SIG-M5 (cell line): ENCODE results near the gene SLC39A6.
"Not testable (repeated sequence)": the region's sequence is repeated elsewhere in the genome, so short reads cannot be mapped to it uniquely, and the experiment has no call there.

ENCODE experiments used
- DNase-seq: peaks from one replicate; lab custom pipeline; 2025; lab: John Stamatoyannopoulos, UW

The SLC39A6 gene

DNA sequence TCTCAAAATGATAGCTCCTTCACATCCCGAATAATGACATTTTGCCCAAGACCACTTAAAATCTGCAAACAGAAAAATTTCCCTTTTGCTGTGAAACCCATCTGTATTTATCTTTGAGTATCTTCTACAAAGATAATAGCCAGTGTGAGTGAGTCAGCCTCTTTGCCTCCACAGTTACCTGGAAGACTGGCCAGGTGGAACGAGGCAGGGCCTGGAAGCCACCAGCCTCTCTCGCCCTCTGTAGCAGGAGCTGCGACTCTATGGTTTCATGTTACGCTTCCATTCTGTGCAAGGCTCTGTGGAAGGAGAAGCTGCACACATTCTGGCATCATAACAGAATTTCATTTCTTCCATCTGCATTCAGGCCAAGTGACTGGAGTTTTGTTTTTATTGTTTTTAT is 10.1 kb upstream of the SLC39A6 start:
- no peak for DNase-seq

DNA sequence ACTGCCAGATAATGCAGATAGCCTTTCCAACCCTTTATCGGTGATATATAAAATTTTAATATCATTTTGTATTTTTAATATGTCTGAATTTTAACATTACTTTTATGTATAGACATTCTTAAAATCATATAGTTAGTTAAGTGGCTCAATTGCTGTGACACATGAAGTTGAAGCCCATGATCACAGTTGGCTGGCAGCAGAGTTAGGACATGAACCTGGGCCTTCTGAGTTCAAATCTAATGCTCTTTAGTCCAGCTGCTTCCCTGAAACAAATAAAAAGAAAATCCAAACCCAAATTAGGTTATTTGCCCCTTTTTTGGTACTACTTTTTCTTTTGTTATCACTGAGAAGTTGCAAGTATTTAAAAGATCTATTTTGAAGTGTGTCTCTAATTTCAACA is 6.1 kb upstream of the SLC39A6 start:
- no peak for DNase-seq

DNA sequence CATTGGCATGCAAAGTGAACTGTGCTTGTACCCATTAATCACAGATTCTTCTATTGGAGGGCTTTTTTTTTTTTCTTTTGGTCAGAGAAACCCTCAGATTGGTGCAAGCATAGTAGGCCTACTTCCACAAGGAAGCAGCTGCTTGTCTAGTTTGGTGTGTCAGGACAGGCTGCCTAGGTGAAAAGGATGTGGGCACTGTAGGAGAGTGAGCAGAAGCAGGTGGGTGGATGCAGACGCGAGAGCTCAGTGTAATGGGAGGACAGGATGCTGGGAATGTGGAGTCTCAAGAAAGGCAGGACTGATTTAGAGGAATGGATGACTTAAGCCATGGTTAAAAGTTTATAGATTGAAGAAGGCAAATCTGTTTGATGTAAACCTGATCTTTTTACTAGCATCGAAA is 3.6 kb upstream of the SLC39A6 start:
- DNase-seq, result no peak

DNA sequence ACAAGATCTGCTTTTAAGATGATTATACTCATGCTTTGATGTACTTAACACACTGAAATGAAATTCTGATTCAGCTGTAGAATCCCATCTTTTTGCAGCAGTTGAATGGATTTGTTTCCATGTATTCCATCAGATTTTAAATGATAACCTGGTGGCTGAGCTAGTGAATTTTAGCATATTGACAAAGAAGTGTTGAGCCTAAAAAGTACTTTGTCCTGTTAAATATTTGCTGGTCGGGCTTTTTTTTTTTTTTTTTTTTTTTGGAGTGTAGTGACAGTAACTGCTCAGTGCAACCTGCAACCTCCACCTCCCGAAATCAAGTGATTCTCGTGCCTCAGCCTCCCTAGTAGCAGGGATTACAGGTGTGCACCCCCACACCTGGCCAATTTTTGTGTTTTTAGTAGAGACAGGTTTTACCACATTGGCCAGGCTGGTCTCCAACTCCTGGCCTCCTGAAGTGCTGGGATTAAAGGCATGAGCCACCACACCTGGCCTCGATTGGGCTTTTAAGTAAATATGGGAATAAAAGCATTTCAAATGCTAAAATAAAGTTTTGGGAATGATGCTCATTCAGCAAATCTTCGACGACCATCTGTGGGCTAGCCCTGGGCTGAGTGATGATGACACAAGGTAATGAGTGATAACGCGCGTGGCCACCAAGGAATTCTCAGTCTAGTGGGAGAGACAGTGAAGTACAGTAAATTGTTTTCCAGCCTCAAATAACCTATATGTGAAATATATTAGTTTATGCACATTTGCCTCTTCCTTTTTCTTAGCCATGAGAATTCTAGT is 2.7 kb upstream of the SLC39A6 start:
- DNase-seq, result no peak

DNA sequence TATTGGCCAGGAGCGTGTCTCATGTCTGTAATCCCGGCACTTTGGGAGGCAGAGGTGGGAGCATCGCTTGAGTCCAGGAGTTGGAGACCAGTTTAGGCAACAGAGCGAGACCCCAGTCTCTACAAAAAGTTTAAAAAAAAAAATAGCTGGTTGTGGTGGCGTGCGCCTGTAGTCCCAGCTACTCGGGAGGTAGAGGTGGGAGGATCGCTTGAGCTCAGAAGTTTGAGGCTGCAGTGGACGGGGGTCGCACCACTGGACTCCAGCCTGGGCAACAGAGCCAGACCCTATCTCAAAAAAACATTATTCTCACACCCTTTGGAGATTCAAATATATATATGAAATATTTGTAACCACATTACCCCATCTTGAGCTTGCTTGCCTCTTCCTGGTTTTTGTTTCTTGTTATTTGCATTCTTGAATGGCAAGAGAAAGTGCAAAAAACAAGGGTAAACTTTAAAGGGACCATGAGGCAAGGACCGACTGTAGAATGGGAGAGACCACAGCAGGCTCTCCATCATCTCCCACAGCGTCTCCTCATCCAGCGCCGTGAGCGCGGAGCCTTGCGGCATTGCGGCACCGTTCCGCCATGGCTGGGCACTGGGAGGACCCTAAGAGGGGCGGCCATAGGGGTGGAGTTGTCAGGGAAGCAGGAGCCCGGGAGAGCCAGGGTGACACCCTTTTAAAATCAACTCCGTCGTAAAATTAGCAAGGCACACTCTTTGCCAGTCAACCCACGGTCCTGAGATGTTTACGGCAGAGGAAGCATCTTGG is 1.9 kb upstream of the SLC39A6 start:
- DNase-seq, result no peak

DNA sequence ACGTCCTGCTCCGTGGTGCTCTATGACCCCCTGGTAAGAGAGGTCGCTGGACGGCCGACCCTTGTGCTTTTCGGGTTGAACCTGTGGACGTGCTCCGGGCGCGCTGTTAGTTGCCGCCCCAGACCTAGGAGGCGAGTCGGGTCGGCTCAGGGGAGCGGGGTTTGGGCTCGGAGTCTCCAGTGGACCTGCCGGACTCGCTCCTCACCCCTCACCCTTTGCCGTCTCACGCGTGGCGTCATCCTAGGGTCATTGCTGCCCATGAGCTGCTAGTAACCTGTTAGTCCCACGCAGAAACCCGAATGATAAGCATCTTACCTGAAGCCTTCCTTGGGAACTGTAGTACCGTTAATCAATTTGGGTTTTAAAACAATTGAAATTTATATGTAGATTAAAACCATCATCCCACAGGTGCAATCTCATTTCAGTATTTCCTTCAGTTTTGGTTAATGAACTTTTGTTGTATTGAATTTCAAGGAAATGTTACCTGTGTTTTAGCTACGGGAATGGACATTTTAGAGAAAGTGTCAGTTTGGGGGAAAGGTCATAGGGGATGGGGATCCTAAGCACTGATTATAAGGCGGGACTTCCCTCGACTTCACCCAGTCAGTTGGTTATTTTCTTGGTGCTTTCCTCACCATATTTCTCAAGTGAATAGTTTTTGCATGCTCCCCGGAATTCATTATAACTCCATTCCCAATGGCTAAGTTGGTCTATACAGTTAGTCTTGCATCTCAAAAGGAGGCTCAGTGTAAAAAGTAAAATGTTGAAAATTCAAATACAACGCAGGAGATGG is 1.1 kb upstream of the SLC39A6 start:
- DNase-seq, result no peak

DNA sequence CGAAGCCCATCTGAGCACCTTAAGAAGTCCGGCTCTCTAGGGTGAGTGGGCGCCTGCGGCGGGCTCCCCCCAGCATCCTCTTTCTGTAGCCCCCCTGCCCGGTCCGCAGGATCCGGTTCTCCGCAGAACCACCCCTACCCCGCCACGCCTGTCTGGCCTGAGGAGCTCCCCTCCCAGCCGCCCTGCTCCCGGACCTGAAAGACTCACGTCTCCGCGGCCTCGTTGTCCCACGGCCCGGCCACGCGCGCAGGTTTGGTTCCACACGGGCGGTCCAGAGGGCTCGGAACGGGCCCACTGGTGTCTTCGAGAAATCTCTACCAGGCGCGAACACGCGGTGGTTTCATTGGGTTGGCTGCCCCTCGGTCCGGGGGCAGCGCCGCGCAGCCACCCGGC is 237 bp downstream of the SLC39A6 start:
- DNase-seq, result no peak

DNA sequence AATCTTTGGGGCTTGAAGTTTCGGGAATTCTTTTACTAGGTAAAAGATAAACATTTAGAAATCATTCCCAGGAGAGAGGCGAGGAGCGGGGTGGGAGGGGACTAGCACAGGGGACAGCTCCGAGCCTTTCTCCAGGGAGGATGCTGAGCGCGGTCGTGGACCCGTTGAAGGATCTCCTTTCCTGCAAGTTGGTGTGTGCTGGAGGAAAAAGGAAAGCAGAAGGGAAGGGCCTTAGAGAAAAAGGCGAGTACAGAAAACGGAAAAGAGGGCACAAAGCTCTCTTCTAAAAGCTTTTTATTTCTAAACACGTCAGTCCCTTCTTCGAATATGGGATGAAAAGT is 640 bp downstream of the SLC39A6 start:
- DNase-seq, result no peak

DNA sequence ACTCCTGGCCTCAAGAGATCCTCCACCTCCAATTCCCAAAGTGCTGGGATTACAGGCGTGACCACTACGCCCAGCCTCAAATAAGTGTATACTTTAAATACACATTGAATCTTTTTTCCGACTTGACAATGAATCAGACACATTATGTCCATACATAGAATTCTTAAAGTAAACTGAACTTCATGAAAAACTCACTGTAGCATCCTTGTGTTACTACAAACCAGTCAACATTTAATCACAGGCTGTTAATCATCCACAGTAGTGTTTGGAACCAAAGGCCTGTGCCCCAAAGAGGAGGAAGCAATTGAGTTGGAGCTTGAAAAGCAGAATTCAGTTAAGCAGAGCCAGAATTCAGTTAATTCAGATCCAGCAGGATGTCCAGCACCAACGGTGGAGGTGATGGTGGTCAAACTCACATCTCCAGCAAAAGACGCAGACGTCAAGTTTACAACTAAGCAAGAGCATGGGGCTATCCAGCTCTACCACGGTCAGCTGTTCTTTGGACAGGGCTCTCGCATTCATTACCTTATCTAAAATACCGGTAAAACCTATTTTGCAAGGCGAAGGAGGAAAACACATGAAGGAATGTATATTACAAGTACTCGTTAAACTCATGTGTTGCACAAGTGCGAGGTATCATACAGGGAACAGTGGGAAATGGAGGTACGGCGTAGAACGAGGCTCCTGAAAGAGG is 1.2 kb downstream of the SLC39A6 start:
- DNase-seq, result no peak

DNA sequence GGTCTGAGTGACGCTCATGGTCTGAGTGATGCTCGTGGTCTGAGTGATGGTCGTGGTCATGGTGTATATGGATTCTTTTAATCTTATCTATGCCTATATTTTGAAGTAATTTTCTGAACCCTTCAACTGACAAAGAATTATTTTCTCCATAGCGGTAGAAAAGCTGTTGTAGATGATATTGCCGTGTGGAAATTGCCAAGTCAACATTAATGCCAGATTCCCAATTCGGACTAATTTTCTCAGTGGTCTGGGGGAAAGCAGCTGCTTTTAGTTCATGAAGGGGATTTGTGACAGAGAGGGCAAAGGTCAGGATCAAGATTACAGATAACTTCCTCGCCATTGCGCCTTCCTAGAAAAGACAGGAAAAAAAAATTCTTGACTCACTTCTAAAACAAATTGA is 2.5 kb downstream of the SLC39A6 start:
- DNase-seq, result no peak

DNA sequence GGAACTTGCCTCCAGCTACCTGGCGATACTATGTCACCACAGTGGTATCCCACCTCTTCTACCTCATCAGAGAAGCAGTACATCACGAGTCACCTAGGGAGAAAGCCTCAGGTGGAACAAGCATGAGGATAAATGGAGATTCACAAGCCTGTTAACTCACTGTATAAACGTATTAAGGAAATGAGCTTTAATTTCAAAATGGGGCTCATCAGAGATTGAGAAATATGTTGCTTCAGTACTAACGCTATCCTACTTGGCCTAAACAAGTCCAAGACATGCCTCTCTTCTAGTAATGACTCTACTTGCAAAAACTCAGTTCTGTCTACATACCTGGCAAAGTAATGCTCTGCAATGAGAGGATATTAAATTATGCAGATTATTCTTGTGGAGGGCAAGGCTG is 4.3 kb downstream of the SLC39A6 start:
- DNase-seq, result no peak

DNA sequence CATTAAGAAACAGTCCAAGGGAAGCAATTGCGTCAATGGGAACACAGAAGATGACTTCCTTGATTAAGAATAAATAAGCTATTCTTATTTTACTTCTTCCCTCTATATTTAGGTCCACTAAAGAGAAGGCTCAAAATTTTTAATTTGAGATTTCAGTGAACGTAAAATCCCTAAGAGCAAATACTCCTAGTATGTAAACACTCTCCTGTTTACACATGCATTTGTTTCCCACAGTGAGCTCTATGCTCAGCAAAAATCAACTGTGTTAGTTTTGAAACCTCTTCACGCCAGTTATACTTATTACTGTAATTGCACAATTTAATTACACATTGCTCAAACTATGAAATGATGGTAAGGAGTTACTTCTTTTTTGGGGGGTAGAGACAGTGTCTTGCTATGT is 8.8 kb downstream of the SLC39A6 start:
- DNase-seq, result no peak

DNA sequence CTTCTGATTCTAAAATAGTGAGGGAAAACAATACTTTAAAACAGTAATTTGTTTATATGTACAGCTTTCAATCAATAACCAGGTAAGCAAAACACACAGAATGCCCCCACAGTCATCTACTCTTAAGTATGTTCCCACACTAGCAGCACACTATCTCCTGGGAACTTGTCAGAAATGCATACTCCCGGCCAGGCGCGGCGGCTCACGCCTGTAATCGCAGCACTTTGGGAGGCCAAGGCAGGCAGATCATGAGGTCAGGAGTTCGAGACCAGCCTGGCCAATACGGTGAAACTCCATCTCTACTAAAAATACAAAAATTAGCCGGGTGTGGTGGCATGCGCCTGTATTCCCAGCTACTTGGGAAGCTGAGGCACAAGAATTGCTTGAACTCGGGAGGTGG is 12.4 kb downstream of the SLC39A6 start:
- DNase-seq, result not testable (repeated sequence)

DNA sequence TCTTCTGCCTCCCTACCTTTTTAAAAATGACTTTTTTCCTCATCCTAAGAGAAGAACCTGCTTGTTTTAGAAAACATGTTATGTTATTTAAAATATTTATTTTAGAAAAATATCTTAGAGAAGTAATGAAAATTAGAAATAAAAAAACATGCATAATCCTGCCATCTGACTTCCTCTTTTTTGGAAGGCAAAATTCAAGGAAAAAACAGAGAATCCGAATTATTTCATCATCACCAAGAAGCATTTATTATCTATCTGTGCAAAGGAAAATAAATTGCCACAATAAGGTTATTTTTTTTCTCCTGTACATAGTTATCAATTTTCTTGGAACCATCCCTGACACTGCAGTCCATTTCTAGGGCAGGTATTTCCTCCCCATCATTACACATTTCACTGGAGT is 14.4 kb downstream of the SLC39A6 start:
- no peak for DNase-seq

DNA sequence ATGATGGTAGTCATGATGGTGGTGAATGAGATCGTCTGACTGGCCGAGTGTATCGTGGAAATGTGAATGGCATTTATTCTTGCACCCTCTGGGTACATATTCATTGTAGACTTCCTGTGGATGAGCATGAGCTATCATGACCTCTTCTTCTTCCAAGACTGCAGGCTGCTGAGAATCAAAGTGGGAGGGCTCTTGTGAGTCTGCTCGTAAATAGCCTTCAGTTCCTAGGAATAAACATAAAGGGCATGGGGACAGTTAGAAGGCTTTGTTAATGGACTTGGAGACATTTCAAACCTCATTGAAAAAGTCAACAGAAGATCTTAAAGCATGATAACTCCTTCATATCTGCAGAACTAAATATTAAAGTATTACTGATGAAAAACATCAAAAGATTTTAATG is 14.9 kb downstream of the SLC39A6 start:
- DNase-seq, result no peak

DNA sequence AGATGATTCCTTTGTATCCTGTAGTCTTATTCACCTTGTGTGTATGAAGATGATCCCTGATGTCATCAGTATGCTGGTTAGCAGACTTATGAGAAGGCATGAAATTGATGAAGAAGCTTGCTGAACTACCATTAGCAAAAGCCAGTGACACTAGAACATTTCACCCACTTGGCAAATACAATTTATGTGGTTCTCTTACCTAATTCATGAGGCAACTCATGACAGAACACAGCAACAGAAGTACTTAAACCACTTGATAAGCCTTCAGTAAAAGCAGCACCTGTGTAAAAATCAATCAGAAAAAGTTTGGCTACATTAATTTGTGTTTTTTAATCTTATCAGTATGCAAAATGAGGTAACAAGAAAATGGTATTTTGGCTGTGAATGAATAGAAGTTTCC is 16.8 kb downstream of the SLC39A6 start:
- no peak for DNase-seq

DNA sequence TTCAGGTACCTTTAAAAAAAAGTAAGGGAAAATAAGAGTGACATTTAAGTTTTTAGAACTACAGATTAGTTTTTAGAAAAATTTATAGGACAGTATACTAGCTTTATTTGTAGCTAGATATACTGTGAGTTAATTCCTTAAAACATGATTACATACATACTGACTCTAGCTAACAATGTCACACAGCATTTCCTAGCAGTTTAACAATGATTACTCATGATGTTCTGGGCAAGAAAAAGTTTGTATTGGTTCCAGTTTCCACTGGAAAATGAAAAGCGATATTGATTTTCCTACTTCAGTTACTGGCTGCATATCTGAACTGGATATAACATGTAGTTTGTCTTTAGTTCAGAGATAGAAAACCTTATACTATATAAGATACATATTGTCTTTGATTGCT is 19.4 kb downstream of the SLC39A6 start:
- no peak for DNase-seq

DNA sequence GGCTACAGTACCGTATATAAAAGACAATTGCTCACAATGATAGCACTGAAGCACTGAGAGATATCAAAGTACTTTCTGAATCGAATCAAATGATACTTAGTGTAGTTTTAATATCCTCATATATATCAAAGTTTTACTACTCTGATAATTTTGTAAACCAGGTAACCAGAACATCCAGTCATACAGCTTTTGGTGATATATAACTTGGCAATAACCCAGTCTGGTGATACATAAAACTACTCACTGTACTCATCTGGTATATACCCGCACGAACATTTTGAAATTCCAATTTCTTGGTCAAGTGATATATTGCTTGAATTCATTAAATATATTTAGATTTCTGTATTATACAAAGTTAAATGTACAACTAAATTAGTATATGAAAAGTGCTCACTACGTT is 20.5 kb downstream of the SLC39A6 start:
- DNase-seq, result no peak

DNA sequence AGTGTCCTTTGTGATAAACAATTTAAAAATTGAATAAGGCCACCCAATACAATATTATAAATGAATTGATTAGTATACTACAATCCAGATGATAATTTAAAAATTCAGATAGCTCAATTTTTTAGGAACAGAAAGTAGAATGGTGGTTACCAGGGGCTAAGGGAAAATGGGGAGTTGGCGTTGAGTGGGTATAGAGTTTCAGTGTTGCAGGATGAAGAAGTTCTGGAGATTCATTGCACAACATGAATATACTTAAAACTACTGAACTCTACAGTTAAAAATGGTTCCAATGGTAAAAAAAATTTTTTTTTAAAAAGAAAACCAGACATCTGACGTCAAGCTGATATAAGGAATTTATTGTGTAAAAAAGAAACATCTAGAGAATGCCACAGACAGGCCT is 20.9 kb downstream of the SLC39A6 start:
- DNase-seq, result no peak

DNA sequence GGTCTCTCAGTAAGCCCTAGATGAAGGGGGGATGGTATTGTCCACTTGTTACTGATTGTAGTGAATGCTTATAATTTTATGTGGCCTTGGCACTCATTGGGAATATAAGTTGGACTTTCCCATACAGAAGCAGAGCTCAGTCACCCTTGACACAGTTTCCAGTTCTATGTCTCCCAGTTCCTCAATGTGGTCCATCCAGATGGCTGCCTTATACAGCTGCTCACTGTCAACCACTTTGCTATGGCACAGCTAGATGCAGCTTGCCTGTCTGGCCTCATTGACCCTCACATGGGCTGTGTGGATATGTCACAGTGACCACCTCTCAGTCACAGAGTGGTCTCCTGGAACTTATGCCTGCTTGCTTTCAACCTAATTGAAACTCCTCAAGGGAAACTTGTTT is 21.7 kb downstream of the SLC39A6 start:
- DNase-seq, result no peak

DNA sequence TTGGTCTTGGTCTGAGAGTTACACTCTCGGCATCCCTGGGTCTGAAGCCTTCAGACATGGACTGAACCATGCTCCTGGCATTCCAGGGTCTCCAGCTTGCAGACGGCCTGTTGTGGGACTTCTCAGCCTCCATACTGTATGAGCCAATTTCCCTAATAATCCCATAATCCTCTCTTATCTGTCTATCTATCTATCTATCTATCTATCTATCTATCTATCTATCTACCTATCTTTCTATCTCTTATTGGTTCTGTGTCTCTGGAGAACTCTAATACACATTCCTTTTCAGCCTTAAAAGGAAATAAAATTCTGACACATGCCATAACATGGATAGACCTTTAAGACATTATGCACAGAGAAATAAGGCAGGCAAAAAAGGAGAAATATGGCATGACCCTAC is 24.4 kb downstream of the SLC39A6 start:
- no peak for DNase-seq

DNA sequence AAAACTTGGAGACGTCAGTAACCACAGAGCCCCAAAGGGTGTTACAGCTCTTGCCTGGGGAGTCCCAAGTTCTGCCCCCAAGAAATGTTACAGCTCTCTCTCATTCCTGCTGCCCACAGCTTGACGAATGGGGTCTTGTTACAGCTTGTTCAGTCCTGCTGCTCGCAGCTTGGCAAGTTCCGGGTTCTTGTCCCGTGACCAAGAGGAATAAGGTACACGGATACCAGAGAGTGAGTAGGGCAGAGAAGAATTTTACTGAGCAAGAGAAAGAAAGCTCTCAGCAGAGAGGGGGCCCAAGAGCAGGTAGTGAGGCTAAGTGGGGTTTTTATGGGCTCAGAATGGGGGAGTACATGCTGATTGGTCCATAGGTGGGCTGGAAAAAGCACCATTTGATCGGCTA is 27.2 kb downstream of the SLC39A6 start:
- DNase-seq, result no peak
